Measurements from ENCODE around the gene GRAP.

GRAP gene

GRCh38 chr17:19020016-19020415 is 26.7 kb downstream of the GRAP start:
- no peak overlapping the region for H3K4me3 ChIP-seq (ENCODE audit: control insufficient read depth, low read depth, low read length)
- TF ChIP-seq CTCF (IDR thresholded peaks at IDR 0.05; ENCODE audit: control insufficient read depth, insufficient read depth, low read depth, low read length, missing control alignments) = no peak
- no peak for DNase-seq (ENCODE audit: low read depth)

GRCh38 chr17:19019041-19019941 is 27.5 kb downstream of the GRAP start:
- H3K4me3 ChIP-seq (ENCODE audit: control insufficient read depth, low read depth, low read length) = no peak overlapping the region
- no peak for DNase-seq (ENCODE audit: low read depth)
- TF ChIP-seq CTCF (IDR thresholded peaks at IDR 0.05; ENCODE audit: control insufficient read depth, insufficient read depth, low read depth, low read length, missing control alignments) = no peak

GRCh38 chr17:19018600-19018950 is 28.2 kb downstream of the GRAP start:
- no peak overlapping the region for H3K4me3 ChIP-seq (ENCODE audit: control insufficient read depth, low read depth, low read length)
- TF ChIP-seq CTCF (IDR thresholded peaks at IDR 0.05; ENCODE audit: control insufficient read depth, insufficient read depth, low read depth, low read length, missing control alignments) = no peak
- DNase-seq (ENCODE audit: low read depth) = no peak

GRCh38 chr17:19017804-19018599 is 28.8 kb downstream of the GRAP start:
- no peak for TF ChIP-seq CTCF (IDR thresholded peaks at IDR 0.05; ENCODE audit: control insufficient read depth, insufficient read depth, low read depth, low read length, missing control alignments)
- no peak overlapping the region for H3K4me3 ChIP-seq (ENCODE audit: control insufficient read depth, low read depth, low read length)
- DNase-seq (ENCODE audit: low read depth) = no peak

GRCh38 chr17:19017401-19017800 is 29.4 kb downstream of the GRAP start:
- no peak for TF ChIP-seq CTCF (IDR thresholded peaks at IDR 0.05; ENCODE audit: control insufficient read depth, insufficient read depth, low read depth, low read length, missing control alignments)
- no peak overlapping the region for H3K4me3 ChIP-seq (ENCODE audit: control insufficient read depth, low read depth, low read length)

GRCh38 chr17:19016881-19017280 is 29.9 kb downstream of the GRAP start:
- no peak for DNase-seq (ENCODE audit: low read depth)
- no peak overlapping the region for H3K4me3 ChIP-seq (ENCODE audit: control insufficient read depth, low read depth, low read length)
- no peak for TF ChIP-seq CTCF (IDR thresholded peaks at IDR 0.05; ENCODE audit: control insufficient read depth, insufficient read depth, low read depth, low read length, missing control alignments)

More at GRCh38 chr17:19017401-19017800, 29.4 kb downstream of the GRAP start:
- no peak for DNase-seq (ENCODE audit: low read depth)
